HCT116 (cell line): Measurements from ENCODE around the gene CMC1. TPM values are rescaled to one million over a fixed set of nuclear protein-coding genes. Genes with fewer than 3 reads are reported as not detected.

Experiments
- ATAC-seq: fragments of 200-7000 bp; cut with Tn5 transposase; 2 replicates; pipeline ENCODE4 v1.9.1; 2020; ENCODE audit warnings: mild to moderate bottlenecking, moderate library complexity
- BruUV-seq: library from RNA; stranded (reverse); fragments of 400-500 nt; replicated peaks from 2 replicates; lab custom pipeline; 2021; lab: Mats Ljungman, UMichigan
- CTCF ChIA-PET: fragments of 300-600 bp; sonication (Branson Sonifier 250); formaldehyde crosslinking; loops from one replicate; lab custom pipeline; 2021; ENCODE audit warnings: antibody characterized with exemption; lab: Charles Lee
- POLR2A ChIA-PET: fragments of 300-600, 350-600 bp; sonication (Branson Sonifier 250); formaldehyde crosslinking; loops from one replicate; lab custom pipeline; 2021; ENCODE audit warnings: antibody characterized with exemption; lab: Charles Lee
- RAD21 ChIA-PET, 2 experiments: fragments of 300-600 bp; sonication (Branson Sonifier 250); formaldehyde crosslinking; loops; one replicate each; lab custom pipeline; 2023; ENCODE audit warnings: low total read pairs in 2 of 2; ENCODE audit not compliant: uncharacterized antibody in 2 of 2, unreplicated experiment in 2 of 2, low non-redundant PET in 1 of 2; lab: Charles Lee
- DNase-seq: peaks from one replicate; pipeline ENCODE4 v3.0.0-alpha.2; 2010; ENCODE audit warnings: low read depth, low spot score
- H2AFZ ChIP-seq: fragments of 200-600 bp; shearing (Covaris generic), sonication (generic); 2 replicates; pipeline ENCODE4 v1.6.1; 2017; ENCODE audit warnings: low read depth, mixed run types, mixed read lengths, antibody characterized with exemption, low read length; ENCODE audit not compliant: poor library complexity, severe bottlenecking
- H3K27ac ChIP-seq: 2 replicates; pipeline ENCODE4 v1.5.1; 2012; ENCODE audit warnings: low read depth, low read length
- H3K27me3 ChIP-seq: fragments of 200-600 bp; sonication (generic); 2 replicates; pipeline ENCODE4 v1.6.1; 2016; ENCODE audit warnings: mixed run types, low read length, mixed read lengths; ENCODE audit not compliant: insufficient read depth
- H3K36me3 ChIP-seq, 2 experiments: fragments of 200-500 bp in 1 of 2; fragments of 200-600 bp in 1 of 2; sonication (Bioruptor generic) in 1 of 2; sonication (generic) in 1 of 2; 2 replicates each; pipeline versions ENCODE4 v1.5.1 to v1.6.1; 2014 to 2016; ENCODE audit warnings: low read length in 2 of 2, inconsistent platforms in 1 of 2, mixed read lengths in 1 of 2, mixed run types in 1 of 2; ENCODE audit not compliant: insufficient read depth in 2 of 2, control insufficient read depth in 1 of 2
- H3K4me1 ChIP-seq, 2 experiments: fragments of 200-600 bp in 1 of 2; sonication (generic) in 1 of 2; 2 replicates each; pipeline versions ENCODE4 v1.5.1 to v1.6.1; 2012 to 2017; ENCODE audit warnings: low read length in 2 of 2, inconsistent platforms in 1 of 2, mild to moderate bottlenecking in 1 of 2, mixed read lengths in 1 of 2, mixed run types in 1 of 2, moderate library complexity in 1 of 2; ENCODE audit not compliant: insufficient read depth in 2 of 2, control insufficient read depth in 1 of 2
- H3K4me2 ChIP-seq: fragments of 200-600 bp; sonication (generic); 2 replicates; pipeline ENCODE4 v1.6.1; 2017; ENCODE audit warnings: mixed run types, low read length, mixed read lengths
- H3K4me3 ChIP-seq, 2 experiments: fragments of 200-600 bp in 1 of 2; sonication (generic) in 1 of 2; replicated peaks in 1 of 2; 2 replicates each; pipeline ENCODE4 v1.5.1; 2011 to 2016; ENCODE audit warnings: low read length in 2 of 2, control low read depth in 1 of 2, low read depth in 1 of 2, mild to moderate bottlenecking in 1 of 2, mixed read lengths in 1 of 2, mixed run types in 1 of 2
- H3K79me2 ChIP-seq: fragments of 200-600 bp; sonication (generic); 2 replicates; pipeline ENCODE4 v1.6.1; 2017; ENCODE audit warnings: mild to moderate bottlenecking, mixed run types, low read length, moderate library complexity, mixed read lengths; ENCODE audit not compliant: insufficient read depth
- H3K9ac ChIP-seq: fragments of 200-600 bp; sonication (generic); 2 replicates; pipeline ENCODE4 v1.6.1; 2016; ENCODE audit warnings: low read length, mixed read lengths
- H3K9me2 ChIP-seq: fragments of 200-600 bp; sonication (generic), shearing (Covaris generic); 2 replicates; pipeline ENCODE4 v1.6.1; 2017; ENCODE audit warnings: mixed run types, mild to moderate bottlenecking, moderate library complexity; ENCODE audit not compliant: insufficient read depth
- H3K9me3 ChIP-seq, 2 experiments: fragments of 200-500 bp in 1 of 2; fragments of 200-600 bp in 1 of 2; sonication (Bioruptor generic) in 1 of 2; sonication (generic) in 1 of 2; 2 replicates each; pipeline ENCODE4 v1.6.1; 2014 to 2017; ENCODE audit warnings: low read length in 2 of 2, mixed read lengths in 2 of 2, inconsistent platforms in 1 of 2, low read depth in 1 of 2, mild to moderate bottlenecking in 1 of 2, mixed run types in 1 of 2, moderate library complexity in 1 of 2; ENCODE audit not compliant: control insufficient read depth in 1 of 2, insufficient read depth in 1 of 2
- H4K20me1 ChIP-seq: fragments of 200-600 bp; sonication (generic), shearing (Covaris generic); 2 replicates; pipeline ENCODE4 v1.6.1; 2017; ENCODE audit warnings: mixed run types, mild to moderate bottlenecking, moderate library complexity; ENCODE audit not compliant: insufficient read depth
- CEBPB ChIP-seq: IDR thresholded peaks from 2 replicates; pipeline ENCODE4 v1.6.1; 2012; ENCODE audit warnings: low read depth
- EZH2 ChIP-seq: fragments of 200-600 bp; sonication (generic); IDR thresholded peaks from 2 replicates; pipeline ENCODE4 v1.6.1; 2017; ENCODE audit warnings: antibody characterized with exemption, mixed run types
- FOSL1 ChIP-seq: IDR thresholded peaks from 2 replicates; pipeline ENCODE4 v1.6.1; 2012; ENCODE audit warnings: low read depth
- JUND ChIP-seq: IDR thresholded peaks from 2 replicates; pipeline ENCODE4 v1.6.1; 2012
- POLR2AphosphoS5 ChIP-seq: IDR thresholded peaks from 2 replicates; pipeline ENCODE4 v1.6.1; 2011; ENCODE audit warnings: mild to moderate bottlenecking, low read depth, low read length, moderate library complexity
- RAD21 ChIP-seq: IDR thresholded peaks from 2 replicates; pipeline ENCODE4 v1.6.1; 2012; ENCODE audit warnings: low read depth, mild to moderate bottlenecking
- REST ChIP-seq: IDR thresholded peaks from 2 replicates; pipeline ENCODE4 v1.6.1; 2012; ENCODE audit warnings: low read depth
- TCF7L2 ChIP-seq: IDR thresholded peaks from 2 replicates; pipeline ENCODE4 v1.7.0; 2011; ENCODE audit warnings: borderline replicate concordance, inconsistent platforms; ENCODE audit not compliant: insufficient read depth, insufficient read length; ENCODE audit errors: extremely low read depth
- ZBTB33 ChIP-seq: IDR thresholded peaks from 2 replicates; pipeline ENCODE4 v1.6.1; 2011; ENCODE audit warnings: mild to moderate bottlenecking, low read length, moderate library complexity; ENCODE audit not compliant: insufficient replicate concordance; ENCODE audit errors: extremely low read depth
- ZFX ChIP-seq: fragments of 450-650 bp; IDR thresholded peaks from 2 replicates; pipeline ENCODE4 v1.6.1; 2017
- ZNF274 ChIP-seq: fragments of 200-500 bp; sonication (Bioruptor generic); IDR thresholded peaks from 2 replicates; pipeline ENCODE4 v1.6.1; 2014; ENCODE audit warnings: mild to moderate bottlenecking, low read depth, low read length, inconsistent platforms
- intact Hi-C: fragments of 100-400 bp; cut with micrococcal nuclease; formaldehyde crosslinking; loops from 2 replicates; pipeline ENCODE4 v1.10.0; 2022
- total RNA-seq: library from RNA; stranded (reverse); gene quantifications from one replicate; pipeline ENCODE4 v1.2.1, GENCODE V29; 2021; ENCODE audit not compliant: unreplicated experiment

CMC1 gene
- total RNA-seq, 1 experiment from 2014 or later = 29.0 TPM

GRCh38 chr3:28348265-28348628, 106.8 kb downstream of the CMC1 start:
- DNase-seq (no peak), ATAC-seq (peak; percentile 70)
- Histone ChIP-seq H3K9me3 (no peaks in the 10 kb centered on the region), H3K27me3 (no peaks in the 10 kb centered on the region), H3K27ac (peak overlapping the region; percentile 87), H3K9ac (peak overlapping the region; percentile 76), H3K36me3 (no peaks in the 10 kb centered on the region), H3K4me1 (peaks cover 3 to 10% of the 10 kb centered on the region in 2 experiments; a peak in 2 of 4 replicates), H3K4me3 (peak overlapping the region; percentile 76 to 83), H3K4me2 (peak overlapping the region; percentile 94), H3K9me2 (no peaks in the 10 kb centered on the region), H3K79me2 (peaks cover 52% of the 10 kb centered on the region), H2AFZ (peak overlapping the region; percentile 57), H4K20me1 (no peaks in the 10 kb centered on the region)
- TF ChIP-seq POLR2AphosphoS5 = no peak
- TF ChIP-seq EZH2 = no peak
- BruUV-seq = no TSS peak
- ChIA-PET POLR2A (interaction anchor here (1.0 kb wide), 1 partner anchor 9 kb away, joined by 4 read pairs; no protein-coding TSS in a partner anchor), RAD21 (no interaction called here), CTCF (interaction anchor here (1.1 kb wide), 1 partner anchor 20 kb away, joined by 3 read pairs; no protein-coding TSS in a partner anchor)
- intact Hi-C loops = loop anchor here (10.0 kb wide), 1 partner anchor 293 kb away; no protein-coding TSS in a partner anchor

GRCh38 chr3:28348629-28349468, 107.4 kb downstream of the CMC1 start, which contains the start of the genes AZI2 and ZCWPW2:
Gene AZI2, minus strand, starts transcription at chr3:28348824. Its CDS starts 8,207 bp downstream, at chr3:28340617.
Gene ZCWPW2, plus strand, starts transcription at chr3:28348721. Its CDS starts 64,348 bp downstream, at chr3:28413069.
- Histone ChIP-seq H3K4me3 (peak within 1 kb of the TSS; percentile 76 to 83), H4K20me1 (no peaks in the 10 kb centered on the region), H3K9me2 (no peaks in the 10 kb centered on the region), H3K79me2 (peaks cover 46% of the 10 kb centered on the region), H3K9ac (peak within 1 kb of the TSS; percentile 76), H2AFZ (peak within 1 kb of the TSS; percentile 77), H3K4me2 (peak within 1 kb of the TSS; percentile 94), H3K36me3 (no peaks in the 10 kb centered on the region), H3K27ac (peak within 1 kb of the TSS; percentile 87), H3K9me3 (no peaks in the 10 kb centered on the region), H3K4me1 (peaks cover 3 to 10% of the 10 kb centered on the region in 2 experiments; a peak in 2 of 4 replicates), H3K27me3 (no peaks in the 10 kb centered on the region)
- POLR2A ChIA-PET = interaction anchor here (0.9 to 1.0 kb wide), 2 partner anchors 9 to 627 kb away, joined by 4 read pairs; partner anchors contain the start of gene EOMES
- intact Hi-C loops = loop anchor here (10.0 kb wide), 1 partner anchor 294 kb away; no protein-coding TSS in a partner anchor
- CTCF ChIA-PET = interaction anchor here (1.1 to 1.2 kb wide), 2 partner anchors 20 to 319 kb away, joined by 3 read pairs; no protein-coding TSS in a partner anchor
- DNase-seq (peak; percentile 87), ATAC-seq (peak; percentile 89)
- RAD21 ChIA-PET = no interaction called here
- no TSS peak for BruUV-seq
- TF ChIP-seq JUND (no peak), ZFX (peak; percentile 90), TCF7L2 (peak; percentile 47), ZNF274 (no peak), FOSL1 (no peak), ZBTB33 (peak; percentile 29), RAD21 (no peak), REST (no peak; the same call in 1 of the 2 replicates), CEBPB (peak; percentile 48; the same call in 1 of the 2 replicates)
